Measurements from ENCODE around the gene S100A16. TPM values are rescaled to one million over a fixed set of nuclear protein-coding genes. Genes with fewer than 3 reads are reported as not detected.

Gene S100A16
- total and polyA plus RNA-seq, 9 of the 15 experiments (the other 6 are each of a cell fraction or from before 2014, with no cell fraction given), result 1.6 to 6.9 (median 4.3) TPM

DNA sequence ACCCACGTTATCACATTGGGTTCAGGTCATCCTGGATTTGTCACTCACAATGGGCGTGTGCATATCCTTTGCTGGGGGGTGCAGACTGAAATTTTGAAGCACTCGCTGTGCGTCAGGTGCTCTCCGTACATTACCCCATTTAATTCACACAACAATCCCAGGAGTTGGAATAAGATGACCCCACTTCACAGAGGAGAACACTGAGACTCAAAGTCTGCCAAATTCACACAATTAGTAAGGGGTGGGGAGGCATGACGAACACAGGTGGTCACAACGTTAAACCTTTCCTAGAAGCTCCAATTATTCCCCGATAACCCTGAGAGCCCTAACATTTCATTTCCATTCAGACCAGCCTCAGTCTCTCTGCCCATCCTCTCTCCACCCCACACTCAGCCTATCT is 43.5 kb downstream of the S100A16 start:
- H3K9ac ChIP-seq (ENCODE audit: insufficient read depth in 1 of 2, low read depth in 2 of 2, low read length in 2 of 2), result no peak overlapping the region
- no TSS peak for BruUV-seq (replicated peaks)
- POLR2A ChIA-PET, result interaction anchor here (1.7 kb wide), 1 partner anchor 65 kb away, joined by 6 read pairs; the partner anchor contains the start of gene CHTOP
- peak overlapping the region; percentile 98; the same call in 1 of the 2 replicates for H2AFZ ChIP-seq (ENCODE audit: low read depth, low read length)
- no peaks in the 10 kb centered on the region for H3K79me2 ChIP-seq (ENCODE audit: control insufficient read depth, insufficient read depth, low read length)
- CTCF ChIA-PET (ENCODE audit: low intra/inter-chr PET ratio), result interaction anchor here (0.9 to 5.0 kb wide), 2 partner anchors 32 to 59 kb away, joined by 5 to 58 read pairs; no protein-coding TSS in a partner anchor
- H3K9me3 ChIP-seq (replicated peaks; ENCODE audit: control insufficient read depth, insufficient read depth, low read depth, low read length), result no peaks in the 10 kb centered on the region
- H3K4me2 ChIP-seq (ENCODE audit: insufficient read depth, low read length), result no peak overlapping the region
- WGBS (ENCODE audit: insufficient coverage, low coverage, missing lambda C conversion rate), result 47% methylated on average over 8 of the region's 8 CpGs
- peak; percentile 66 for TF ChIP-seq RBM25 (IDR thresholded peaks at IDR 0.05; ENCODE audit: low read depth, low read length, severe bottlenecking)
- TF ChIP-seq CEBPB (tag; IDR thresholded peaks at IDR 0.05), result no peak
- no peak for TF ChIP-seq TAF15 (IDR thresholded peaks at IDR 0.05; ENCODE audit: low read depth, low read length)
- TF ChIP-seq KDM1A (IDR thresholded peaks at IDR 0.05), result 0 out of 4 replicates have a peak, but pooled peaks of 1 of the 2 experiments have one; percentile 13
- TF ChIP-seq ETV6 (IDR thresholded peaks at IDR 0.05; ENCODE audit: borderline replicate concordance in 1 of 2, low read depth in 2 of 2, low read length in 1 of 2), result no peak
- no peak for TF ChIP-seq ETV6 (CRISPR knock-in tag; IDR thresholded peaks at IDR 0.05; ENCODE audit: borderline replicate concordance)
- TF ChIP-seq SAP30 (IDR thresholded peaks at IDR 0.05; ENCODE audit: borderline replicate concordance, insufficient read depth, low read depth, low read length, poor library complexity, severe bottlenecking), result no peak
- H3K9me1 ChIP-seq (ENCODE audit: control insufficient read depth, insufficient read depth, low read length), result peaks cover 9% of the 10 kb centered on the region
- H3K4me3 ChIP-seq, result no peak overlapping the region
- FAIRE-seq (no peak), ATAC-seq (no peak), DNase-seq (ENCODE audit: extremely low read depth in 1 of 4, low spot score in 3 of 4) (no peak)
- intact Hi-C loops (cut with micrococcal nuclease) (loop anchor here (2.0 to 5.0 kb wide), 4 partner anchors 31 to 217 kb away; partner anchors contain the start of gene S100A13), in situ Hi-C loops (cut with MboI) (loop anchor here (5.0 to 10.0 kb wide), 2 partner anchors 37 to 55 kb away; no protein-coding TSS in a partner anchor)
- peaks cover 38% of the 10 kb centered on the region in 2 experiments for H3K4me1 ChIP-seq (replicated peaks in 1 of 2; ENCODE audit: control insufficient read depth in 2 of 2, insufficient read depth in 2 of 2, low read length in 2 of 2)
- H3K27ac ChIP-seq (ENCODE audit: extremely low read depth, low read depth, low read length), result no peak overlapping the region
- no peaks in the 10 kb centered on the region for H3K27me3 ChIP-seq (ENCODE audit: control insufficient read depth in 2 of 2, insufficient read depth in 2 of 2, low read length in 2 of 2)
- no peaks in the 10 kb centered on the region for H4K20me1 ChIP-seq (replicated peaks; ENCODE audit: control insufficient read depth, insufficient read depth, low read length)
- H3K36me3 ChIP-seq (ENCODE audit: control insufficient read depth, insufficient read depth, low read length), result no peaks in the 10 kb centered on the region

All from K562 (cell line).